Activated T-cell treated with anti-CD3 and anti-CD28 coated beads, Interleukin-2, amount 50 U/mL, for 4 hours (primary cell): Measurements from ENCODE around the gene RPS6KB1. TPM values are rescaled to one million over a fixed set of nuclear protein-coding genes. Genes with fewer than 3 reads are reported as not detected.
"Not testable (repeated sequence)": the region's sequence is repeated elsewhere in the genome, so short reads cannot be mapped to it uniquely, and the experiment has no call there.

Experiments used
- ATAC-seq, 2 donors: fragments of 200-7000 bp; cut with Tn5 transposase; one replicate each; pipeline ENCODE4 v1.10.0; 2021
- DNase-seq: peaks from one replicate; pipeline ENCODE4 v3.0.0-alpha.2; 2020
- H3K27me3 Mint-ChIP-seq: one replicate; pipeline ENCODE4 v1.8.0; 2021; ENCODE audit warnings: low read depth, mixed read lengths
- H3K36me3 Mint-ChIP-seq: one replicate; pipeline ENCODE4 v1.8.0; 2022; ENCODE audit warnings: mixed read lengths; ENCODE audit not compliant: insufficient read depth
- H3K4me1 Mint-ChIP-seq: one replicate; pipeline ENCODE4 v1.8.0; 2021; ENCODE audit warnings: low read depth, mixed read lengths
- H3K4me3 Mint-ChIP-seq: one replicate; pipeline ENCODE4 v1.8.0; 2021; ENCODE audit warnings: mild to moderate bottlenecking, moderate library complexity, mixed read lengths
- H3K9me3 Mint-ChIP-seq: one replicate; pipeline ENCODE4 v1.8.0; 2021; ENCODE audit warnings: mixed read lengths
- total RNA-seq, 3 donors: library from RNA; stranded (reverse); gene quantifications; one replicate each; pipeline ENCODE4 v1.2.1, GENCODE V29; 2021

The RPS6KB1 gene
- total RNA-seq, result 10 to 100 TPM; 45.3 to 50.1 (median 49.6) TPM

DNA sequence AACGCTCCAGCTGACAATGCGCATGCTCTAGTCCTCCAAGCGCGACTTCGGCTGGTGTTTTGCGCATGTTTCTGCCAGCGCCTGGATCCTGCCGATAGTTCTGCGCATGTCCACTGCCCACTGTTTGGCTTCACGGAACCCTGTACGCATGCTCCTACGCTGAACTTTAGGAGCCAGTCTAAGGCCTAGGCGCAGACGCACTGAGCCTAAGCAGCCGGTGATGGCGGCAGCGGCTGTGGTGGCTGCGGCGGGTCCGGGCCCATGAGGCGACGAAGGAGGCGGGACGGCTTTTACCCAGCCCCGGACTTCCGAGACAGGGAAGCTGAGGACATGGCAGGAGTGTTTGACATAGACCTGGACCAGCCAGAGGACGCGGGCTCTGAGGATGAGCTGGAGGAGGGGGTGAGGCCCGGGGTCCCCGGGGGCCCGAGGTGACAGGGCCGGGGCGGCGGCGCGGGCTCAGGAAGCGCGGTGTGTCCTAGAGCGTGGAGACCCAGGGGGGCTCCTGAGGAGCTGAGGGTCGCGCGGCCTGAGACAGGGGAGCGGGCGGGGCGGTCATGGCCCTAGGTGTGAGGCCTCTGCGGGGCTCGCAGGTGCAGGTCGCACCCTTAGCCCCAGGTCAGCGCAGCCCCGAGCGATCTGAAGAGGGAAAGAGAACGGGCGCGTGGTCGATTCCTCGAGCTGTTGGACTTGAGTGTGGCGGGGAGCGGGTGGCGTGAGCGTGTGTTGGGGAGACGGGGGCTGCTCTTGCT, at the start of gene RPS6KB1, which contains the start of gene TUBD1:
TSS of gene RPS6KB1 (plus strand) at position 198 of the 752 bp plus-strand sequence. CDS start at position 262, 64 bp downstream.
TSS of gene TUBD1 (minus strand) at position 20 of the 752 bp plus-strand sequence. CDS start 1,941 bp downstream, outside the sequence.
- ATAC-seq (peak; percentile 96), DNase-seq (peak; percentile 95)
- peaks cover 50% of the 10 kb centered on the region for H3K4me1 Mint-ChIP-seq
- peaks cover 12% of the 10 kb centered on the region for H3K36me3 Mint-ChIP-seq
- H3K27me3 Mint-ChIP-seq, result no peaks in the 10 kb centered on the region
- H3K9me3 Mint-ChIP-seq, result no peaks in the 10 kb centered on the region
- H3K4me3 Mint-ChIP-seq, result peak within 1 kb of the TSS; percentile 98

DNA sequence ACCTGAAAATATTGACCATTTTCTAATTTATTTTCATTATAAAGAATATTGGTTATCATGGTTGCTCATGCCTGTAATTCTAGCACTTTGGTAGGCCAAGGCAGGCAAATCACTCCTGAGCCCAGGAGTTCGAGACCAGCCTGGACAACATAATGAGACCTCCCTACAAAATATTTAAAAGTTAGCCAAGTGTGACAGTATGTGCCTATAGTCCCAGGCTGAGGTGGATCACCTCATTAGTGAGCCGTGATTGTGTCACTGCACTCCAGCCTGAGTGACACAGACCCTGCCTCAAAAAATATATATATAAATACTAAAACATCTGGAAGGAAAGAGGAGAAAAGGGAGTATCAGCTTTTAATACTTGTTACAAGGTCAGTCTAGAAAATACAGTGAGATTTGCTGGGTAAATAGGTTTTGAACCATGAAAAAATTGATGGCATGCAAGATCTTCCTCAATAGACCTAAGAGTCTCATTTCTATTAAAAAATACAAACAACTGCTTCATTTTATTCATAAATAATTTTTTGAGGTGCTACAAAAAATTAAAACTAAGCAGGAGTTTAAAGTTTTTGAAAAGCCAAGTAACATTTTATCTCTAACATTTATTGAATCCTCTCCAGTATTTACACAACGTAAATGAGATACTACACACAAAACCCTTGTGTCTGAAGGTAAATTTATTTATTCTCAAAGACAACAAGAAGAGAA, 47.9 kb upstream of the RPS6KB1 start:
- Mint-ChIP-seq H3K4me3 (peak overlapping the region; percentile 59), H3K36me3 (peaks cover 29% of the 10 kb centered on the region), H3K4me1 (peaks cover 53% of the 10 kb centered on the region), H3K27me3 (no peaks in the 10 kb centered on the region), H3K9me3 (no peaks in the 10 kb centered on the region)
- DNase-seq (no peak), ATAC-seq (no peak)

DNA sequence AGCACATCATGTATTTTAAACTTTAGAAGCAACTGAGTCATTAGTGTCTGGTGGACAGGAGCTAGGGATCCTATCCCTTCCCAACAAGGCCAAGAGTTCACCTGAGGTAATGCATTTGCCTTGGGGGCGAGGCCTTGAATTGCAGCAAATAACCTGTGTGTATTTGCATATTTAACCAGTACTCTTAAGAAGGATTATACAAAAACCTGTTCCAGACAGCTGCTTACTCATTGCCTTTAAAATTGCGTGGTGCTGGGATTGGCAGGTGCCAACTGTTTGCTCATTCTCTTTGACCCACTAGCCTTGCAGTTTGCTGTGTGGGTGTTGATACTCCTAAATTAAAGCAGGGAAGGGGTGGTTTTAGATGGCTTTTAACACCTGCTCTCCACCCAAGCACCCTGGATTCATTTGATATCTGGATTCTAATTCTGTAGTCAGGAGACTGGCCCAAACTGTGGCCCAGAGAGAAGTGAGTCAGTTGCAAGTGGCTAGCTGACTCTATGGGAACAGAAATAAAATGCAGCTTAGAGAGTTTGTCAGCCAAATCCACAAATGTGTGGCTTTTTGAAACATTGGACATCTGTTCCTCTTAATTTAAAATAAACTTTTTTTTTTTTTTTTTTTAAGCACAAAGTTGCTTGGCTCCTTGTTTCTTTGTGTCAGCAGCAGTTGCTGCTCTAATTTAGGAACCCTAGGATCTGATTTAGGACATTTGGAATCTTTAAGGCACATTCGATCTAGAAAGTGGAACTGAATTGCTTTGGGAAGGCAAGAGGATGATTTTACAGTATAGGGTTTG, 47.1 kb upstream of the RPS6KB1 start:
- DNase-seq (peak; percentile 46), ATAC-seq (peak; percentile 26 to 29)
- H3K4me3 Mint-ChIP-seq, result peak overlapping the region; percentile 59
- H3K36me3 Mint-ChIP-seq, result peaks cover 22% of the 10 kb centered on the region
- peaks cover 53% of the 10 kb centered on the region for H3K4me1 Mint-ChIP-seq
- no peaks in the 10 kb centered on the region for H3K9me3 Mint-ChIP-seq
- no peaks in the 10 kb centered on the region for H3K27me3 Mint-ChIP-seq

DNA sequence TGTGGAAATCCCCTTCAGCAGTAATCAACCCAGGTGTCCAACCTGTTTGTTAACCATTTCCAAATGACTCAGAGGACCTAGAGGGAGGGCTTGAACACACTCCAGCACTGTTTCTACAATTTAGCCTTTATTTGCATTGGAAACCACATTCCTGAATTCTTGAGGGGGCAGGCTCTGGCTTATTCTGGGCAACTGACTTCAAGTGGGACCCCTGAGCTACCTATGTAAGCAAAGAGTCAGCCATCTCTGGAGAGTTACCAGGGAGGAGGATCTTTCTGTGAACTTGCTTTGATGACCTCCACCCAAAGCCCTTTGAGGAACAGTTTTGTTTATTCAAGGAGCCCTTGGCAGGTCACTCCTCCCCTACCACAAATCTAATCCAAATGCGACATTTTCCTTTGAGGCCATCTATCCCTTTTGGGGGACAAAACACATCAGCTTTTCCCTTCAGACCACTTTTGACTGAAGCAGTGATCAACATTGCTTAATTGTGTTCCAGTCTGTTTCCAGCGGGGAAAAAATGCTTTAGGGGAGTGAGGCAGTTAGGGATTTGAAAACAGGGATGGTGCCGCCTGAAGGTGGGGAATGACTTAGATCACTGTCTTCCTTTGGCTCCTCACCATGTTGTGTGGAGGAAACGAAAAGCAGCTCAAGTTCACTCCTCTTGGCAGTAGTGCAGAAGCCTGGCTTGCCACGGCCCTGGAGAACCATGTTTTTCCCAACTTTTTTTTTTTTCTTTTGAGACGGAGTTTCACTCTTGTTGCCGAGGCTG, 46.3 kb upstream of the RPS6KB1 start:
- DNase-seq (no peak), ATAC-seq (peak; percentile 47 to 60)
- H3K4me1 Mint-ChIP-seq, result peaks cover 54% of the 10 kb centered on the region
- no peaks in the 10 kb centered on the region for H3K27me3 Mint-ChIP-seq
- peaks cover 14% of the 10 kb centered on the region for H3K36me3 Mint-ChIP-seq
- H3K9me3 Mint-ChIP-seq, result no peaks in the 10 kb centered on the region
- peak overlapping the region; percentile 19 for H3K4me3 Mint-ChIP-seq

DNA sequence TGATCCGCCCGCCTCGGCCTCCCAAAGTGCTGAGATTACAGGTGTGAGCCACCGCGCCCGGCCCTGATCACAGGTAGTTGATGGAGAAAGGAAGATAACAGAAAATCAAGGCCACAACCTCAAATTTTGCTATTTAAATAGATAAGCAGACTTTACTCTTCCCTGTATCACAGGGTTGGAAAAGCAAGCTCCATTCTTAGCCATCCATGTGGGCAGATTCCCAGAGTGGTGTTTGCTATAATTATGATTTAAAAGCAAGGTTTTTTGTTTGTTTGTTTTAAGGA, 44.6 kb upstream of the RPS6KB1 start:
- H3K36me3 Mint-ChIP-seq, result peaks cover under 1% of the 10 kb centered on the region
- peaks cover 65% of the 10 kb centered on the region for H3K4me1 Mint-ChIP-seq
- no peak overlapping the region for H3K4me3 Mint-ChIP-seq
- H3K27me3 Mint-ChIP-seq, result no peaks in the 10 kb centered on the region
- DNase-seq (no peak), ATAC-seq (no peak)
- H3K9me3 Mint-ChIP-seq, result no peaks in the 10 kb centered on the region

DNA sequence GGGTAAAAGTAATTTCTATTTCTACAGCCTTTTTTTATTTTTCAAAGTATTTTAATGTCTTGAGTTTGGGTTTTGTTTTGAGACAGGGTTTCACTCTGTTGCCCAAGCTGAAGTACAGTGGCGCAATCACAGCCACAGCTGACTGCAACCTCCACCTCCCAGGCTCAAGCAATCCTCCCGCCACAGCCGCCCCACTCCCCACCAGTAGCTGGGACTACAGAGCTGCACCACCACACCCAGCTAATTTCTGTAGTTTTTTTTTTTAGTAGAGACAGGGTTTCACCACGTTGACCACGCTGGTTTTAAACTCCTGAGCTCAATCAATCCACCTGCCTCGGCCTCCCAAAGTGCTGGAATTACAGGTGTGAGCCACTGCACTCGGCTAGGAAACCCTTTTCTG, 44.1 kb upstream of the RPS6KB1 start:
- DNase-seq, result no peak
- peak; percentile 10 to 11 for ATAC-seq
- Mint-ChIP-seq H3K4me3 (peak overlapping the region; percentile 39), H3K36me3 (no peaks in the 10 kb centered on the region), H3K27me3 (no peaks in the 10 kb centered on the region), H3K4me1 (peaks cover 68% of the 10 kb centered on the region), H3K9me3 (no peaks in the 10 kb centered on the region)

DNA sequence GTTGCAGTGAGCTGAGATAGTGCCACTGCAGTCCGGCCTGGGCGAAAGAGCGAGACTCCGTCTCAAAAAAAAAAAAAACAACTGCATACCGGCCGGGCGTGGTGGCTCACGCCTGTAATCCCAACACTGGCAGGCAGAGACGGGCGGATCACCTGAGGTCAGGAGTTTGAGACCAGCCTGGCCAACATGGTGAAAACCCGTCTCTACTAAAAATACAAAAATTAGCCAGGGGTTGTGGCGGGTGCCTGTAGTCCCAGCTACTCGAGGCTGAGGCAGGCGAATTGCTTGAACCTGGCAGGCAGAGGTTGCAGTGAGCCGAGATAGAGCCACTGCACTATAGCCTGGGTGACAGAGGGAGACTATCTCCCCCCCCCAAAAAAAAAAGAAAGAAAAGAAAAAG, 42.6 kb upstream of the RPS6KB1 start:
- H3K36me3 Mint-ChIP-seq, ATAC-seq, H3K4me3 Mint-ChIP-seq, H3K27me3 Mint-ChIP-seq, H3K9me3 Mint-ChIP-seq, DNase-seq: not testable (repeated sequence)
- H3K4me1 Mint-ChIP-seq, result peaks cover 61% of the 10 kb centered on the region

DNA sequence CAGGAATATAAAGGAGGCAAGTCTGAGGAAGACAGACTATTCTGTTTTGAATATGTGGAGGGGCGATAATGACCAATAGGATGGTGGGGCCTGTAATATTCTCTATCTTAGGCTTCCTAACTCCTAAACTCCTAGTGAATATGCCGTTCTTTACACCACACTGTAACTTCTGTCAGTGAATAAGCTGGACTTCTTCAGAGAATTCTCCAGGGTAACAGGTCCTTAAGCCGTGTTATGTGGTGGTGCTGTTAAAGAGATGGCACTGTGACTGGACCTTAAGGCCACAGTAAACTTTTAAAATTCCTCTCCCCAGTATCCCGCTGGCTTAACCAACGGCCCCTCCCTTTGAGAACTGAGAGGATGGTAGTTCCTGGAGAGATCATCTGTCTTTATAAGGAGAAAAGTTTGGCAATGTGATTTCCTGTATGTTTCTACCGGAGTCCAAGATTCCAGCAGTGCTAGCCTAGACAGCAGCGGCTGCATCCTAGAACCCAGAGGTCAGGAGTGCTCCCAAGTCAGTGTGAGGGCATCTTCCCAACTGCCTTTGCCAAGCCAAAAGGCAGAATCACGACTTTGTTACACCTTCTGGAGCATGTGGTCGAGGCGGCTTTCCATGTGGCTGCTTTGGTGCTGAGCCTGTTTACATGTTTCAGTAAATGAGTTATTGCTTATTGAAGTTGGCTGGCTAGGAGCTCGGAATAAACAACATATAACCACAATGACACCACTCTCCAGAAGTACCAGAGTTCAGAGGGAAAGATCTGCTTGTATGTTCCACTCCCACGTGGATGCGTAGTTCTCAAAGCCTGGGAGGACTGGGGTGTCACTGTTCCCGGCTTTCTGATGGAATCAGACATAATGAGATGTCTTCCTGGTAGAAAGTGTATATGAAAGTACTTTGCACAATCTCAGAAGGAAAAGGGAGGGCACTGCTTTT, 41.2 kb upstream of the RPS6KB1 start:
- DNase-seq, result no peak
- Mint-ChIP-seq H3K9me3 (no peaks in the 10 kb centered on the region), H3K27me3 (no peaks in the 10 kb centered on the region), H3K4me1 (peaks cover 52% of the 10 kb centered on the region), H3K36me3 (no peaks in the 10 kb centered on the region), H3K4me3 (no peak overlapping the region)
- ATAC-seq, result no peak

DNA sequence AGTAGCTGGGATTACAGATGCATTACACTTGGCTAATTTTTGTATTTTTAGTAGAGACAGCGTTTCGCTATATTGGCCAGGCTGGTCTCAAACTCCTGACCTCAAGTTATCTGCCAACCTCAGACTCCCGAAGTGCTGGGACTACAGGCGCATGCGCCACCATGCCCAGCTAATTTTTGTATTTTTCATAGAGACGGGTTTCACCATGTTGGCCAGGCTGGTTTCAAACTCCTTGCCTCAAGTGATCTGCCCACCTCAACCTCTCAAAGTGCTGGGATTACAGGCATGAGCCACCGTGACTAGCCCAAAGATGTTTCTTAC, 40.1 kb upstream of the RPS6KB1 start:
- not testable (repeated sequence) for H3K9me3 Mint-ChIP-seq, H3K27me3 Mint-ChIP-seq, DNase-seq, H3K36me3 Mint-ChIP-seq
- ATAC-seq, result peak in 1 of 2 donors; percentile 4
- Mint-ChIP-seq H3K4me1 (peaks cover 48% of the 10 kb centered on the region), H3K4me3 (peak overlapping the region; percentile 31)

DNA sequence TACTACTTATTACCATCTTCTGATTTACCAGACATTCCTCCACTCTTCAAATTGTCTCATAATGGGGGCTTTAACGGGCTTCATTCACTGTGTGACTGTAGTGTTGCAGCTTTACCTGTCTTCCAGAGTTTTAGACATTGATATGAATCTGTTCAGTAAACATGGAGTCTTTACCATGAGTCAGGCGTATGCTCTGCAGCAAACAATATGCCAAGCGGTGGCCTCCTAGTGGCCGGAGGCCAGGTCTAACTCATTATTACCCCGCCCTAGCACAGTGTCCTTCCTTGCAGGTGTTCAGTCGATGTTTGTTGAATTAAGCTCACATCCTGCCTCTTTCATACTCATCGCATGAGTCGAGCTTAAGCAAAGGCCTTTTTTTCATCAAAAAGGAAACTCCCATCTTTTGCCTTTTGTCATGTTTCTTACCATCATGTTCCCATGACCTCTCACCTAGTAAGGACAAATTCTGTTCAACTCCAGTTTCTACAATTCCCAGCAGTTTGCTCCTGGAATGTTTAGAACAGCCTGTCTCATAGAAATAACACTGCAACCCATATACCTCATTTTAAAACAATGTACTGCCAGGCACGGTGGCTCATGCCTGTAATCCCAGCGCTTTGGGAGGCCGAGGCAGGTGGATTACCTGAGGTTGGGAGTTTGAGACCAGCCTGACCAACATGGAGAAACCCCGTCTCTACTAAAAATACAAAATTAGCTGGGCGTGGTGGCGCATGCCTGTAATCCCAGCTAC, 39.6 kb upstream of the RPS6KB1 start:
- Mint-ChIP-seq H3K36me3 (peaks cover 2% of the 10 kb centered on the region), H3K4me3 (peak overlapping the region; percentile 31), H3K4me1 (peaks cover 47% of the 10 kb centered on the region), H3K27me3 (no peaks in the 10 kb centered on the region), H3K9me3 (no peaks in the 10 kb centered on the region)
- peak; percentile 87 to 90 for ATAC-seq
- peak; percentile 43 for DNase-seq

DNA sequence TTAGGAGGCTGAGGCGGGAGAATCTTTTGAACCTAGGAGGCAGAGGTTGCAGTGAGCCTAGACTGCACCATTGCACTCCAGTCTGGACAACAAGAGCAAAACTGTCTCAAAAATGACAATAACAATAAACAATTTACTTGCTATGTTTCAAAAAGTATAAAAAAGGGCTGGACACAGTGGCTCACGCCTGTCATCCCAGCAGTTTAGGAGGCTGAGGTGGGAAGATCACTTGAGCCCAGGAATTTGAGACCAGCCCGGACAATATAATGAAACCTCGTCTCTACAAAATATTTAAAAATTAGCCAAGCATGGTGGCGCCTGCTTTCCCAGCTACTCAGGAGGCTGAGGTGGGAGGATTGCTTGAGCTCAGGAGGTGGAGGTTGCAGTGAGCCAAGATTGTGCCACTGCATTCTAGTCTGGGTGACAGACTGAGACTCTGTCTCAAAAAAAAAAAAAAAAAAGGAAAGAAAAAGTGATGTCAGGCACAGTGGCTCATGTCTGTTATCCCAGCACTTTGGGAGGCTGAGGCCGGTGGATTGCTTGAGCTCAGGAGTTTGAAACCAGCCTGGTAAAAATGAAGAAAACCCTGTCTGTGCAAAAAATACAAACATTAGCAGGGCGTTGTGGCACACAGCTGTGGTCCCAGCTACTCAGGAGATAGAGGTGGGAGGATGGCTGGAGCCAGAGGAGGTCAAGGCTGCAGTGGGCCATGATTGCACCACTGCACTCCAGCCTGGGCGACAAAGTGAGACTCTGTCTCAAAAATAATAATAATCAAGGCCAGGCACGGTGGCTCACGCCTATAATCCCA, 38.8 kb upstream of the RPS6KB1 start:
- H3K36me3 Mint-ChIP-seq, H3K4me3 Mint-ChIP-seq, H3K27me3 Mint-ChIP-seq, ATAC-seq, H3K9me3 Mint-ChIP-seq, DNase-seq: not testable (repeated sequence)
- H3K4me1 Mint-ChIP-seq, result peaks cover 42% of the 10 kb centered on the region
